SK-N-SH (cell line): Measurements from ENCODE around the gene HTT. TPM values are rescaled to one million over a fixed set of nuclear protein-coding genes. Genes with fewer than 3 reads are reported as not detected.

Source experiments
- CTCF ChIA-PET: fragments of 300-600, 350-600 bp; formaldehyde crosslinking; extraction: SDS; loops from one replicate; lab custom pipeline; 2021; lab: Yijun Ruan, JAX
- POLR2A ChIA-PET: fragments of 350-600 bp; sonication (Branson Sonifier 250); formaldehyde crosslinking; extraction: SDS; loops from one replicate; lab custom pipeline; 2020; ENCODE audit warnings: antibody characterized with exemption, inconsistent platforms; lab: Yijun Ruan, JAX
- DNase-seq: peaks from one replicate; pipeline ENCODE4 v3.0.0; 2012
- H2AFZ ChIP-seq: fragments of 200-600 bp; sonication (generic); 2 replicates; pipeline ENCODE4 v1.8.1; 2016; ENCODE audit warnings: antibody characterized with exemption, mild to moderate bottlenecking, low read depth
- H3F3A ChIP-seq: fragments of 200-600 bp; sonication (generic); replicated peaks from 2 replicates; pipeline ENCODE3; 2016; ENCODE audit warnings: antibody characterized with exemption, mild to moderate bottlenecking; ENCODE audit not compliant: insufficient read depth
- H3K27ac ChIP-seq, 2 experiments: fragments of 200-500 bp in 1 of 2; fragments of 200-600 bp in 1 of 2; sonication (Bioruptor generic) in 1 of 2; sonication (generic), shearing (Covaris generic) in 1 of 2; 2 replicates each; pipeline versions ENCODE4 v1.5.1 to v1.6.1; 2014 to 2016; ENCODE audit warnings: low read depth in 2 of 2, inconsistent platforms in 1 of 2, low read length in 1 of 2, mild to moderate bottlenecking in 1 of 2, mixed read lengths in 1 of 2
- H3K27me3 ChIP-seq: fragments of 200-600 bp; sonication (generic), shearing (Covaris generic); 2 replicates; pipeline ENCODE4 v1.6.1; 2016; ENCODE audit warnings: mixed run types; ENCODE audit not compliant: insufficient read depth
- H3K36me3 ChIP-seq, 2 experiments: fragments of 200-500 bp in 1 of 2; fragments of 200-600 bp in 1 of 2; sonication (Bioruptor generic) in 1 of 2; sonication (generic) in 1 of 2; replicated peaks in 1 of 2; 2 replicates each; pipeline versions ENCODE3 to v1.5.1; 2014 to 2016; ENCODE audit warnings: low read length in 1 of 2, mild to moderate bottlenecking in 1 of 2; ENCODE audit not compliant: insufficient read depth in 2 of 2, control insufficient read depth in 1 of 2
- H3K4me1 ChIP-seq, 2 experiments: fragments of 200-500 bp in 1 of 2; fragments of 200-600 bp in 1 of 2; sonication (Bioruptor generic) in 1 of 2; sonication (generic), shearing (Covaris generic) in 1 of 2; 2 replicates each; pipeline versions ENCODE4 v1.5.1 to v1.6.1; 2014 to 2016; ENCODE audit warnings: low read depth in 1 of 2, low read length in 1 of 2, mixed run types in 1 of 2; ENCODE audit not compliant: insufficient read depth in 2 of 2, control insufficient read depth in 1 of 2
- H3K4me2 ChIP-seq: fragments of 200-600 bp; sonication (generic), shearing (Covaris generic); 2 replicates; pipeline ENCODE4 v1.6.1; 2017; ENCODE audit warnings: mixed run types
- H3K4me3 ChIP-seq, 2 experiments: fragments of 200-500 bp in 1 of 2; fragments of 200-600 bp in 1 of 2; sonication (Bioruptor generic) in 1 of 2; sonication (generic), shearing (Covaris generic) in 1 of 2; 2 replicates each; pipeline versions ENCODE4 v1.5.1 to v1.8.1; 2014 to 2016; ENCODE audit warnings: low read depth in 2 of 2, inconsistent platforms in 1 of 2, low read length in 1 of 2, mild to moderate bottlenecking in 1 of 2, mixed read lengths in 1 of 2, moderate library complexity in 1 of 2
- H3K79me2 ChIP-seq: fragments of 200-600 bp; sonication (generic); 2 replicates; pipeline ENCODE4 v1.8.1; 2017; ENCODE audit warnings: mild to moderate bottlenecking; ENCODE audit not compliant: insufficient read depth
- H3K9ac ChIP-seq: fragments of 200-600 bp; sonication (generic); 2 replicates; pipeline ENCODE4 v1.6.1; 2017; ENCODE audit warnings: mixed run types
- H3K9me2 ChIP-seq: fragments of 200-600 bp; sonication (generic); 2 replicates; pipeline ENCODE4 v1.6.1; 2017; ENCODE audit warnings: mixed run types
- H3K9me3 ChIP-seq: fragments of 200-600 bp; sonication (generic); 2 replicates; pipeline ENCODE4 v1.6.1; 2017; ENCODE audit warnings: mixed run types, mild to moderate bottlenecking, moderate library complexity
- H4K20me1 ChIP-seq: fragments of 200-600 bp; sonication (generic); 2 replicates; pipeline ENCODE4 v1.6.1; 2017; ENCODE audit warnings: mild to moderate bottlenecking, mixed run types; ENCODE audit not compliant: insufficient read depth
- CTCF ChIP-seq: fragments of 200-600 bp; sonication (generic); IDR thresholded peaks from 2 replicates; pipeline ENCODE4 v1.6.1; 2017; ENCODE audit warnings: antibody characterized with exemption, mild to moderate bottlenecking, moderate library complexity
- ELF1 ChIP-seq: IDR thresholded peaks from 2 replicates; pipeline ENCODE4 v1.4.0; 2012
- FOSL2 ChIP-seq: IDR thresholded peaks from 2 replicates; pipeline ENCODE4 v1.4.0; 2012; ENCODE audit warnings: low read depth, mild to moderate bottlenecking, moderate library complexity, borderline replicate concordance
- RAD21 ChIP-seq: IDR thresholded peaks from 2 replicates; pipeline ENCODE4 v1.6.1; 2012; ENCODE audit warnings: mild to moderate bottlenecking, low read length
- REST ChIP-seq: IDR thresholded peaks from 2 replicates; pipeline ENCODE4 v1.6.1; 2012; ENCODE audit warnings: mild to moderate bottlenecking, low read depth, low read length, moderate library complexity
- SMC3 ChIP-seq: IDR thresholded peaks from 2 replicates; pipeline ENCODE4 v1.6.1; 2012; ENCODE audit warnings: low read depth, low read length, improper control_type of control experiment
- YY1 ChIP-seq: IDR thresholded peaks from 2 replicates; pipeline ENCODE4 v1.4.0; 2012; ENCODE audit warnings: low read depth, mild to moderate bottlenecking
- ZBTB33 ChIP-seq: IDR thresholded peaks from 2 replicates; pipeline ENCODE4 v1.4.0; 2012; ENCODE audit warnings: low read depth, borderline replicate concordance
- WGBS: methylation state at CpG from one replicate; pipeline ENCODE4 v1.1.6; 2017; ENCODE audit warnings: low lambda C conversion rate; 5-methylcytosine and 5-hydroxymethylcytosine counted together
- polyA plus RNA-seq, 3 experiments: library from polyadenylated mRNA; depleted of rRNA; stranded (reverse); fragments of >200 nt; gene quantifications; 2 replicates each; pipeline ENCODE4 v1.2.3, GENCODE V29; 2012
- TF ChIP-seq, protein P1 (sequence below): IDR thresholded peaks from 2 replicates; pipeline ENCODE4; 2012
- TF ChIP-seq, protein P2 (sequence below): fragments of 150-350 bp; IDR thresholded peaks from 2 replicates; pipeline ENCODE4 v1.6.1; 2017; ENCODE audit warnings: antibody characterized with exemption, low read length, low read depth, borderline replicate concordance

Gene HTT
- polyA plus RNA-seq, 1 of the 3 experiments (the other 2 are of a cell fraction), result 11.3 TPM

- H3K27ac ChIP-seq, result no peak overlapping the region; a peak in 1 of 4 replicates
- no peak overlapping the region for H3K9ac ChIP-seq
- no peaks in the 10 kb centered on the region for H3F3A ChIP-seq
- H2AFZ ChIP-seq, result no peak overlapping the region
- peaks cover 0 to 8% of the 10 kb centered on the region in 2 experiments for H3K36me3 ChIP-seq
- ChIA-PET CTCF (interaction anchor here (1.0 to 1.6 kb wide), 3 partner anchors 13 to 53 kb away, joined by 3 to 5 read pairs (median 3); no protein-coding TSS in a partner anchor), POLR2A (no interaction called here)
- TF ChIP-seq ZBTB33 (no peak), RAD21 (peak; percentile 18; the same call in 1 of the 2 replicates), REST (0 out of 2 replicates have a peak, but pooled peaks have one; percentile 45)
- peaks cover 0 to 9% of the 10 kb centered on the region in 2 experiments; a peak in 1 of 4 replicates for H3K4me1 ChIP-seq
- H3K27me3 ChIP-seq, result no peaks in the 10 kb centered on the region
- no peaks in the 10 kb centered on the region for H4K20me1 ChIP-seq
- no peak for DNase-seq
- H3K9me3 ChIP-seq, result no peaks in the 10 kb centered on the region
- no peaks in the 10 kb centered on the region for H3K79me2 ChIP-seq
- H3K4me3 ChIP-seq, result no peak overlapping the region
- WGBS, result 96% methylated on average over 8 of the region's 16 CpGs
- H3K9me2 ChIP-seq, result no peaks in the 10 kb centered on the region
- H3K4me2 ChIP-seq, result no peak overlapping the region
Observed at GRCh38 chr4:3246458-3247398, 172.2 kb downstream of the HTT start.

DNA sequence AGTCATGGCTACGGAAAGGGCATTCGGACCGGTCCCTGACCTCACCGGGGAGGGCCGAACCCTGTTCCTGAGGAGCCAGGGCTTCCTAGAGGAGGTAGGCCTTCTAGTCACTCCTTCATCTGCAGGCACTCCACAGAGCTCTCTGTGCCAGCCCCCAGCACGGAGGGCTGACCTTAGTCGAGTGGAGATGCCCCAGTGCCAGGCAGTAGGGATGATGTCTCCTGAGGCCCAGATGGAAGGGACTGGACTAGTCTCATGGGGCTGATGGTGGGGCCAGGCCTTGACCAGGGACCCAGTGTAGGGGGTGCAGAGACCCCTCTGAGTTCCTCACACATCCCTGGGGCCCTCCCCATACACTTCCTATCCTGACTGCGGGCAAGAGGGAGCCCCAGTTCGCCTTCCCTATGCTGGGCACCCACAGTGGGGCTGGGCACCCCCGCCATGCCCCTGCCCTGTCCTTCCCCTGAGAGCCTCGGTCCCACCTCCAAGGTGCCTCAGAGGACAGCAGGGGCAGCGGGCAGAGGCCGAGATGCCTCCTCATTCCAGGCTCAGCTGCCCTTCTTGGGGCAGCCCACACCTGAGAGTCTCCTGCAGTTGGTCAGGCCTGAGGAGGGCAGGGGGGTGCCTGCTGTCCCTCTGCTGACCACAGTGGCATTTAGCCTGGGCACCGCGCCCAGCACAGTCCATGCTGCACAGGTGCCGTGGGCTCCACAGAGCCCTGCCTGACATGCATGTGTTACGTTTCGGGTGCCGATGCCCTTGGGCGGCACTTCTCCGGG is 173.1 kb downstream of the HTT start:
- no peak overlapping the region for H3K9ac ChIP-seq
- H3K27me3 ChIP-seq, result no peaks in the 10 kb centered on the region
- H3K36me3 ChIP-seq, result peaks cover 0 to 4% of the 10 kb centered on the region in 2 experiments
- CTCF ChIA-PET, result interaction anchor here (1.3 to 1.6 kb wide), 2 partner anchors 54 to 232 kb away, joined by 3 read pairs; no protein-coding TSS in a partner anchor
- H3K4me1 ChIP-seq, result peaks cover 0 to 9% of the 10 kb centered on the region in 2 experiments; a peak in 1 of 4 replicates
- H2AFZ ChIP-seq, result no peak overlapping the region
- no peaks in the 10 kb centered on the region for H4K20me1 ChIP-seq
- TF ChIP-seq YY1, result no peak
- TF ChIP-seq RAD21, result no peak
- TF ChIP-seq FOSL2, result no peak
- TF ChIP-seq CTCF, result no peak
- no peak for TF ChIP-seq ELF1
- no peak for TF ChIP-seq SMC3
- TF ChIP-seq, protein P1, sequence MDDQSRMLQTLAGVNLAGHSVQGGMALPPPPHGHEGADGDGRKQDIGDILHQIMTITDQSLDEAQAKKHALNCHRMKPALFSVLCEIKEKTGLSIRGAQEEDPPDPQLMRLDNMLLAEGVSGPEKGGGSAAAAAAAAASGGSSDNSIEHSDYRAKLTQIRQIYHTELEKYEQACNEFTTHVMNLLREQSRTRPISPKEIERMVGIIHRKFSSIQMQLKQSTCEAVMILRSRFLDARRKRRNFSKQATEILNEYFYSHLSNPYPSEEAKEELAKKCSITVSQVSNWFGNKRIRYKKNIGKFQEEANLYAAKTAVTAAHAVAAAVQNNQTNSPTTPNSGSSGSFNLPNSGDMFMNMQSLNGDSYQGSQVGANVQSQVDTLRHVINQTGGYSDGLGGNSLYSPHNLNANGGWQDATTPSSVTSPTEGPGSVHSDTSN, result no peak
- TF ChIP-seq, protein P2, sequence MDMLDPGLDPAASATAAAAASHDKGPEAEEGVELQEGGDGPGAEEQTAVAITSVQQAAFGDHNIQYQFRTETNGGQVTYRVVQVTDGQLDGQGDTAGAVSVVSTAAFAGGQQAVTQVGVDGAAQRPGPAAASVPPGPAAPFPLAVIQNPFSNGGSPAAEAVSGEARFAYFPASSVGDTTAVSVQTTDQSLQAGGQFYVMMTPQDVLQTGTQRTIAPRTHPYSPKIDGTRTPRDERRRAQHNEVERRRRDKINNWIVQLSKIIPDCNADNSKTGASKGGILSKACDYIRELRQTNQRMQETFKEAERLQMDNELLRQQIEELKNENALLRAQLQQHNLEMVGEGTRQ, result no peak
- H3K4me3 ChIP-seq, result no peak overlapping the region
- POLR2A ChIA-PET, result no interaction called here
- no peaks in the 10 kb centered on the region for H3K79me2 ChIP-seq
- no peak for DNase-seq
- 85% methylated on average over 6 of the region's 21 CpGs for WGBS
- H3K9me3 ChIP-seq, result no peaks in the 10 kb centered on the region
- H3K4me2 ChIP-seq, result no peak overlapping the region
- no peaks in the 10 kb centered on the region for H3F3A ChIP-seq
- H3K27ac ChIP-seq, result no peak overlapping the region
- H3K9me2 ChIP-seq, result no peaks in the 10 kb centered on the region
